PFSK-1 (cell line): ENCODE data around the gene ZFYVE16.

ENCODE experiments used
- FOXP2 ChIP-seq: optimal IDR thresholded peaks from 2 replicates; pipeline ENCODE3; 2011; ENCODE audit warnings: borderline replicate concordance, control low read depth, inconsistent platforms; ENCODE audit not compliant: insufficient read depth; ENCODE audit errors: extremely low read length, extremely low read depth
- POLR2AphosphoS5 ChIP-seq: IDR thresholded peaks from 2 replicates; pipeline ENCODE4 v1.6.1; 2012; ENCODE audit warnings: low read depth, mild to moderate bottlenecking, control low read depth, low read length, moderate library complexity
- REST ChIP-seq, 2 experiments: IDR thresholded peaks; 2 replicates each; pipeline versions ENCODE4 v1.6.1 to v1.8.0; 2011 to 2012; ENCODE audit warnings: low read depth in 2 of 2, low read length in 2 of 2, control low read depth in 1 of 2, inconsistent platforms in 1 of 2, mild to moderate bottlenecking in 1 of 2, moderate library complexity in 1 of 2; ENCODE audit not compliant: insufficient read depth in 1 of 2
- SIN3A ChIP-seq: IDR thresholded peaks from 2 replicates; pipeline ENCODE4 v1.6.1; 2012; ENCODE audit warnings: mild to moderate bottlenecking, low read length, moderate library complexity, borderline replicate concordance; ENCODE audit not compliant: insufficient read depth
- TAF1 ChIP-seq: IDR thresholded peaks from 2 replicates; pipeline ENCODE4 v1.6.1; 2012; ENCODE audit warnings: low read length, control low read depth, borderline replicate concordance; ENCODE audit not compliant: insufficient read depth

- TF ChIP-seq POLR2AphosphoS5 (no peak), REST (IDR thresholded peaks at IDR 0.05; ENCODE audit: insufficient read depth in 1 of 2, low read depth in 2 of 2, low read length in 2 of 2) (no peak), SIN3A (no peak), TAF1 (no peak), FOXP2 (no peak)
Observed at GRCh38 chr5:80369521-80369920, 38.3 kb upstream of the ZFYVE16 start.
